Aortic smooth muscle cell (primary cell): ENCODE measurements around the gene ZNF148. TPM values are rescaled to one million over a fixed set of nuclear protein-coding genes. Genes with fewer than 3 reads are reported as not detected.

Experiments used
- total RNA-seq: library from RNA; depleted of rRNA; stranded (reverse); fragments of >200 nt; gene quantifications from 2 replicates; pipeline ENCODE4 v1.2.3, GENCODE V29; 2014

The ZNF148 gene
- total RNA-seq: 27.9 and 39.7 TPM in 2 replicates

GRCh38 chr3:125374996-125375941 lies at the start of gene ZNF148:
Gene ZNF148 (minus strand): TSS chr3:125375325. CDS start chr3:125313640, 61,685 bp downstream.

GRCh38 chr3:125212509-125213363 lies 162.4 kb downstream of the ZNF148 start, which contains the start of gene SLC12A8:
Gene SLC12A8 (minus strand): TSS chr3:125212748. CDS start chr3:125211349, 1,399 bp downstream.

Other genes with a start within 250 kb of the ZNF148 start
- gene SLC12A8, start 162.6 kb downstream of the ZNF148 start, total RNA-seq: 1.3 and 2.6 TPM in 2 replicates
- 35.0 and 49.7 TPM in 2 replicates for gene SNX4, start 144.9 kb upstream of the ZNF148 start, total RNA-seq
- 8.5 and 9.5 TPM in 2 replicates for gene OSBPL11, start 220.2 kb upstream of the ZNF148 start, total RNA-seq